Erythroblast (primary cell): ENCODE measurements around the gene PTPRR.

Experiments
- DNase-seq, 2 experiments: peaks; one replicate each; lab custom pipeline; 2025; lab: John Stamatoyannopoulos, UW
- GATA1 ChIP-seq: IDR thresholded peaks from 2 replicates; pipeline ENCODE4 v1.6.1; 2011; ENCODE audit warnings: low read depth, mild to moderate bottlenecking, control low read depth, low read length, moderate library complexity
- POLR2A ChIP-seq: IDR thresholded peaks from 2 replicates; pipeline ENCODE4 v1.6.1; 2011; ENCODE audit warnings: mild to moderate bottlenecking, low read length

The PTPRR gene

GRCh38 chr12:70920251-70920851 is at the start of gene PTPRR:
Gene PTPRR, minus strand, starts transcription at chr12:70920738. Its CDS starts 348 bp downstream, at chr12:70920390.
- DNase-seq: no peak
- TF ChIP-seq GATA1 (no peak), POLR2A (no peak)

- no peak for DNase-seq
- no peak for TF ChIP-seq POLR2A
- no peak for TF ChIP-seq GATA1
These were observed 46.7 kb upstream of the PTPRR start for GRCh38 chr12:70966996-70967790.

GRCh38 chr12:70966046-70966445 is 45.5 kb upstream of the PTPRR start:
- no peak for DNase-seq
- TF ChIP-seq POLR2A: no peak
- no peak for TF ChIP-seq GATA1

- DNase-seq: no peak
- TF ChIP-seq GATA1 (no peak), POLR2A (no peak)
These were observed 44.5 kb upstream of the PTPRR start for GRCh38 chr12:70964867-70965510.

- no peak for TF ChIP-seq GATA1
- no peak for TF ChIP-seq POLR2A
- no peak for DNase-seq
These were observed 42.6 kb upstream of the PTPRR start for GRCh38 chr12:70963081-70963660.

GRCh38 chr12:70962226-70962794 is 41.8 kb upstream of the PTPRR start:
- no peak for DNase-seq
- no peak for TF ChIP-seq POLR2A
- TF ChIP-seq GATA1: no peak

- TF ChIP-seq GATA1: no peak
- TF ChIP-seq POLR2A: no peak
- no peak for DNase-seq
These were observed 39.9 kb upstream of the PTPRR start for GRCh38 chr12:70960484-70960883.

- DNase-seq: no peak
- no peak for TF ChIP-seq GATA1
- TF ChIP-seq POLR2A: no peak
These were observed 34.9 kb upstream of the PTPRR start for GRCh38 chr12:70955415-70955814.

GRCh38 chr12:70950451-70950850 is 29.9 kb upstream of the PTPRR start:
- no peak for TF ChIP-seq GATA1
- TF ChIP-seq POLR2A: no peak
- DNase-seq: no peak

- TF ChIP-seq POLR2A (no peak), GATA1 (no peak)
These were observed 28.4 kb upstream of the PTPRR start for GRCh38 chr12:70948976-70949336.

GRCh38 chr12:70948236-70948975 is 27.9 kb upstream of the PTPRR start:
- DNase-seq: no peak
- no peak for TF ChIP-seq POLR2A
- TF ChIP-seq GATA1: no peak

More at GRCh38 chr12:70948976-70949336, 28.4 kb upstream of the PTPRR start:
- no peak for DNase-seq

GRCh38 chr12:70936203-70936813 is 15.8 kb upstream of the PTPRR start:
- no peak for TF ChIP-seq GATA1
- no peak for TF ChIP-seq POLR2A
- DNase-seq: no peak
